Fibroblast of skin of left quadriceps (primary cell): ENCODE data around the gene TYRO3.

Experiments
- DNase-seq, 2 experiments: peaks; one replicate each; pipeline ENCODE4 v3.0.0-alpha.2; 2013; ENCODE audit warnings: low read depth in 2 of 2

The TYRO3 gene

GRCh38 chr15:41603941-41604911 lies 45.2 kb downstream of the TYRO3 start:
- DNase-seq: peak; percentile 46 to 54

- no peak for DNase-seq
These were observed 46.6 kb downstream of the TYRO3 start for GRCh38 chr15:41605566-41605965.

GRCh38 chr15:41606997-41607396 lies 48.0 kb downstream of the TYRO3 start:
- DNase-seq: peak; percentile 79 to 80

- DNase-seq: no peak
These were observed 50.1 kb downstream of the TYRO3 start for GRCh38 chr15:41609123-41609522.

- no peak for DNase-seq
These were observed 51.0 kb downstream of the TYRO3 start for GRCh38 chr15:41610048-41610447.

GRCh38 chr15:41620536-41621199 lies 61.7 kb downstream of the TYRO3 start:
- DNase-seq: no peak

GRCh38 chr15:41621200-41622193 lies 62.5 kb downstream of the TYRO3 start:
- peak; percentile 68 for DNase-seq

- no peak for DNase-seq
These were observed 63.9 kb downstream of the TYRO3 start for GRCh38 chr15:41622901-41623300.

- no peak for DNase-seq
These were observed 68.2 kb downstream of the TYRO3 start for GRCh38 chr15:41627203-41627602.

- DNase-seq: no peak
These were observed 70.5 kb downstream of the TYRO3 start for GRCh38 chr15:41629463-41629862.

GRCh38 chr15:41629883-41630282 lies 70.9 kb downstream of the TYRO3 start:
- no peak for DNase-seq

- no peak for DNase-seq
These were observed 71.7 kb downstream of the TYRO3 start for GRCh38 chr15:41630616-41631217.

- no peak for DNase-seq
These were observed 73.0 kb downstream of the TYRO3 start for GRCh38 chr15:41631880-41632470.
